Endothelial cell (in vitro differentiated cells): ENCODE measurements around the gene MEIOB. TPM values are rescaled to one million over a fixed set of nuclear protein-coding genes. Genes with fewer than 3 reads are reported as not detected.

Source experiments
- DNase-seq: peaks from one replicate; pipeline ENCODE4 v3.0.0; 2021; ENCODE audit warnings: low spot score
- H3K27ac Mint-ChIP-seq: one replicate; pipeline ENCODE4 v1.8.0; 2021; ENCODE audit warnings: mixed read lengths, inconsistent platforms; ENCODE audit not compliant: unreplicated experiment
- H3K27me3 Mint-ChIP-seq: one replicate; pipeline ENCODE4 v1.8.0; 2021; ENCODE audit warnings: mild to moderate bottlenecking, moderate library complexity, mixed read lengths, inconsistent platforms; ENCODE audit not compliant: unreplicated experiment
- H3K36me3 Mint-ChIP-seq: one replicate; pipeline ENCODE4 v1.8.0; 2021; ENCODE audit warnings: mild to moderate bottlenecking, low read depth, mixed read lengths, inconsistent platforms; ENCODE audit not compliant: unreplicated experiment
- H3K4me1 Mint-ChIP-seq: one replicate; pipeline ENCODE4 v1.8.0; 2021; ENCODE audit warnings: mild to moderate bottlenecking, mixed read lengths, inconsistent platforms; ENCODE audit not compliant: unreplicated experiment
- H3K4me3 Mint-ChIP-seq: one replicate; pipeline ENCODE4 v1.8.0; 2021; ENCODE audit warnings: mild to moderate bottlenecking, mixed read lengths, inconsistent platforms; ENCODE audit not compliant: unreplicated experiment
- H3K9me3 Mint-ChIP-seq: one replicate; pipeline ENCODE4 v1.8.0; 2021; ENCODE audit warnings: mixed read lengths, inconsistent platforms; ENCODE audit not compliant: unreplicated experiment
- CTCF ChIP-seq: fragments of 200-600 bp; sonication (generic); IDR thresholded peaks from one replicate; pipeline ENCODE4 v1.5.0; 2021; ENCODE audit warnings: antibody characterized with exemption; ENCODE audit not compliant: unreplicated experiment
- total RNA-seq: library from RNA; stranded (reverse); fragmentation: NEBNext Ultra II Directional; extraction: Animal tissue kit (Norgen Biotek cat#: 25700); gene quantifications from one replicate; pipeline ENCODE4 v1.2.1, GENCODE V29; 2021; ENCODE audit not compliant: unreplicated experiment

The MEIOB gene
- total RNA-seq, 1 donor from 2014 or later = not detected

- Mint-ChIP-seq H3K27me3 (no peaks in the 10 kb centered on the region), H3K9me3 (peaks cover 4% of the 10 kb centered on the region), H3K4me3 (no peak overlapping the region), H3K4me1 (no peaks in the 10 kb centered on the region), H3K27ac (no peak overlapping the region), H3K36me3 (peaks cover 15% of the 10 kb centered on the region)
- TF ChIP-seq CTCF = no peak
- no peak for DNase-seq
Observed at GRCh38 chr16:1794908-1795666, 76.9 kb downstream of the MEIOB start.

DNA sequence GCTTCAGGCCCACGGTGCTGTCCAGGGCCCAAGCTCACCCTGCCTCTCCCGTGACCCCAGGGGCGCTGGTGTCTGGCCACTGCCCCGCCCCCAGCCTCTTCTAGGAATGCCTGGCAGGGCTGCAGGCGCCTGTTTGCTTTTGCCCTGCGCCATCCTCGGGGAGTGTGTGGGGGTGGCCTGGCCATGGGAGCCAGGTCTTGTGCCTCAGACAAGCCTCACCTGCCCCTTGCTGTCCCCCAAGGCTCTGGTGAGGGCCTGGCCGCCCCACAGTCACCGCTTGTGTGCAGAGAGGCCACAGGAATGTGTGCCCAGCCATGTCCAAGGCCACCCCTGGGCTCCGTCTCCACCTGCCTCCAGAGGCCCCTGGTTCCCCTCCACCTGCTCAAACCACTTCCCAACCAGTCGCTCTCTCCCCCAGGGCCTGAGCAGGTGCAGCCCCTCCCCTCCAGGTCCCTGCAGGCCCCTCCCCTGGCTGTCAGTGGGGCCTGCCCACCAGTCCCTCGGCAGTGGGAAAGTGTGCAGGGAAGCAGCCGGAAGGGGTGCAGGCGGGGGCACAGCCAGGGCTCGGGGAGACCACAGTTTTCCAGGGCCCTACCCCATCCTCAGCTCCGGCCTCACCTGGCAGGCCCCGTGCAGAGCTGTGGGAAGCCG is 77.6 kb downstream of the MEIOB start:
- H3K36me3 Mint-ChIP-seq = peaks cover 10% of the 10 kb centered on the region
- TF ChIP-seq CTCF = no peak
- H3K4me1 Mint-ChIP-seq = no peaks in the 10 kb centered on the region
- no peak overlapping the region for H3K4me3 Mint-ChIP-seq
- no peak for DNase-seq
- no peak overlapping the region for H3K27ac Mint-ChIP-seq
- peaks cover 1% of the 10 kb centered on the region for H3K9me3 Mint-ChIP-seq
- no peaks in the 10 kb centered on the region for H3K27me3 Mint-ChIP-seq

GRCh38 chr16:1793578-1794220 is 78.3 kb downstream of the MEIOB start, which contains the start of gene IGFALS:
Gene IGFALS (minus strand): TSS chr16:1793705. CDS start chr16:1793652, 53 bp downstream.
- Mint-ChIP-seq H3K4me3 (no peak within 1 kb of the TSS), H3K4me1 (no peaks in the 10 kb centered on the region), H3K27ac (no peak within 1 kb of the TSS), H3K9me3 (no peaks in the 10 kb centered on the region), H3K36me3 (peaks cover 8% of the 10 kb centered on the region), H3K27me3 (no peaks in the 10 kb centered on the region)
- no peak for TF ChIP-seq CTCF
- no peak for DNase-seq

DNA sequence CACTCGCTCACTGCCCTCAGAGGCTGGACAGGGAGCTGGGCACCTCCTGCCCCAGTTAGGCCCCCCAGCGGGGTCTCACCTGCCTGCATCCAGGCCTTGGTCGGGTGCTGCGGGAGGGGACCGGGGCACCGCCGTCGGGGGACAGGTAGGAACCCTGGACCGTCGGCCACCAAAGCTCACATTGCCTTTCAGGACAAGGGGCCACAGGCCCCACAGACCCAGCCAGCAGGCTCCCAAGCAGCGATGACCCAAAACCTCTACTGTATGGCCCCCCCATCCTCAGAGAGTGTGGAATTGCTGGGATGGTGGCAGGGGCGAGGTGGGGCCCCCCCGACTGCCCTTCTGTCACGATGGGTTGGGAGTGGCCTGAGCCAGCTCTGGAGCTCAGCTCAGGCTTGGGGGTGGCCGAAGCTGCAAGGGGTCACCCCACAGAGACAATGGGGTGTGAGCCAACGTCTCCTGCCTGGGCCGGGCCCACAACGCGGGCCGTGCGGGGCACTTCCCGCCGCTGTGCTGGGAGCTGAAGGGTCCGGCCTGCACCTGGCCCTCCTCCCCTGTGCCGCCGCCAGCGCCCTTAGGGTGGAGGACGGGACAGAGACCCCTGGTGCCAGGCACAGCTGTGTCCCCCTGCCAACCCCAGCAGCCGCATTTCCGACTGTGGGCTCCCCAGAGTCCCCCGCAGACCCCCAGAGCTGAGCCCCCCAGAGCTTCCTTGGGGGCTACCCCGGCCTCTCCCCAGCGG is 79.0 kb downstream of the MEIOB start:
- Mint-ChIP-seq H3K36me3 (peaks cover 8% of the 10 kb centered on the region), H3K4me1 (no peaks in the 10 kb centered on the region), H3K9me3 (no peaks in the 10 kb centered on the region), H3K27me3 (no peaks in the 10 kb centered on the region), H3K27ac (no peak overlapping the region), H3K4me3 (no peak overlapping the region)
- no peak for DNase-seq
- no peak for TF ChIP-seq CTCF
